ENCODE measurements around the gene KCNJ9.

The KCNJ9 gene

GRCh38 chr1:160082487-160082886 is 1.1 kb downstream of the KCNJ9 start:
- no peak for DNase-seq
- TF ChIP-seq, protein P1, sequence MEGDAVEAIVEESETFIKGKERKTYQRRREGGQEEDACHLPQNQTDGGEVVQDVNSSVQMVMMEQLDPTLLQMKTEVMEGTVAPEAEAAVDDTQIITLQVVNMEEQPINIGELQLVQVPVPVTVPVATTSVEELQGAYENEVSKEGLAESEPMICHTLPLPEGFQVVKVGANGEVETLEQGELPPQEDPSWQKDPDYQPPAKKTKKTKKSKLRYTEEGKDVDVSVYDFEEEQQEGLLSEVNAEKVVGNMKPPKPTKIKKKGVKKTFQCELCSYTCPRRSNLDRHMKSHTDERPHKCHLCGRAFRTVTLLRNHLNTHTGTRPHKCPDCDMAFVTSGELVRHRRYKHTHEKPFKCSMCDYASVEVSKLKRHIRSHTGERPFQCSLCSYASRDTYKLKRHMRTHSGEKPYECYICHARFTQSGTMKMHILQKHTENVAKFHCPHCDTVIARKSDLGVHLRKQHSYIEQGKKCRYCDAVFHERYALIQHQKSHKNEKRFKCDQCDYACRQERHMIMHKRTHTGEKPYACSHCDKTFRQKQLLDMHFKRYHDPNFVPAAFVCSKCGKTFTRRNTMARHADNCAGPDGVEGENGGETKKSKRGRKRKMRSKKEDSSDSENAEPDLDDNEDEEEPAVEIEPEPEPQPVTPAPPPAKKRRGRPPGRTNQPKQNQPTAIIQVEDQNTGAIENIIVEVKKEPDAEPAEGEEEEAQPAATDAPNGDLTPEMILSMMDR (IDR thresholded peaks at IDR 0.05; ENCODE audit: low read depth, low read length), result no peak
- no peak overlapping the region for H3K4me3 ChIP-seq (ENCODE audit: low read depth, low read length)
- peaks cover 74% of the 10 kb centered on the region for H3K27me3 ChIP-seq (ENCODE audit: insufficient read depth, low read depth, severe bottlenecking)
- no peak overlapping the region for H3K27ac ChIP-seq
- no peaks in the 10 kb centered on the region for H3K36me3 ChIP-seq
- H3K9me3 ChIP-seq (ENCODE audit: severe bottlenecking), result no peaks in the 10 kb centered on the region

DNA sequence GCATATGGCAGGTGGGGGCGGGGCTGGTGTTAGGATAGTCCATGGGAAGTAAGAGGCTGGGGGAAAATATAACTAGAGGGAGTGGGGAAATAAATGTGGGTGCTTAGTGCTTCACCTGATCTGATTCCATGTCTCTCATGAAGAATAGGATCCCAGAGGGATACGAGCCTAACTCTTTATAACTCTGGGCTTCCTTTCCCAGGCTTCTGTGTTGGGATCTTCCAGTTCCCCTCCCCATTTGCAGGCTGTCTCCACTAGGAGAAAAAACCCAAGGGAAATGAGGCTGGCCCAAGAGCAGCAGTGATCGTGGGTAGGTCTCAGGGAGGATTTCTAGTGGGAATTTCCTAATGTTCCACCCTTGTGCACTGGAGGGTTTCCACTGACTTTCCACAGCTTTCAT is 1.6 kb downstream of the KCNJ9 start:
- Histone ChIP-seq H3K4me3 (ENCODE audit: low read depth, low read length) (no peak overlapping the region), H3K9me3 (ENCODE audit: severe bottlenecking) (no peaks in the 10 kb centered on the region), H3K36me3 (no peaks in the 10 kb centered on the region), H3K27ac (no peak overlapping the region), H3K27me3 (ENCODE audit: insufficient read depth, low read depth, severe bottlenecking) (peaks cover 74% of the 10 kb centered on the region)
- TF ChIP-seq, protein P1 (IDR thresholded peaks at IDR 0.05; ENCODE audit: low read depth, low read length), result no peak
- DNase-seq, result no peak

DNA sequence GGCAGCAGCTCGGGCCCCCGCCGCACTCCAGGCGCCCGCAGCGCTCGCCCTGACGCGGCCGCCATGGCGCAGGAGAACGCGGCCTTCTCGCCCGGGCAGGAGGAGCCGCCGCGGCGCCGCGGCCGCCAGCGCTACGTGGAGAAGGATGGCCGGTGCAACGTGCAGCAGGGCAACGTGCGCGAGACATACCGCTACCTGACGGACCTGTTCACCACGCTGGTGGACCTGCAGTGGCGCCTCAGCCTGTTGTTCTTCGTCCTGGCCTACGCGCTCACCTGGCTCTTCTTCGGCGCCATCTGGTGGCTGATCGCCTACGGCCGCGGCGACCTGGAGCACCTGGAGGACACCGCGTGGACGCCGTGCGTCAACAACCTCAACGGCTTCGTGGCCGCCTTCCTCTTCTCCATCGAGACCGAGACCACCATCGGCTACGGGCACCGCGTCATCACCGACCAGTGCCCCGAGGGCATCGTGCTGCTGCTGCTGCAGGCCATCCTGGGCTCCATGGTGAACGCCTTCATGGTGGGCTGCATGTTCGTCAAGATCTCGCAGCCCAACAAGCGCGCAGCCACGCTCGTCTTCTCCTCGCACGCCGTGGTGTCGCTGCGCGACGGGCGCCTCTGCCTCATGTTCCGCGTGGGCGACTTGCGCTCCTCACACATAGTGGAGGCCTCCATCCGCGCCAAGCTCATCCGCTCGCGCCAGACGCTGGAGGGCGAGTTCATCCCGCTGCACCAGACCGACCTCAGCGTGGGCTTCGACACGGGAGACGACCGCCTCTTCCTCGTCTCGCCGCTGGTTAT is 2.8 kb downstream of the KCNJ9 start:
- Histone ChIP-seq H3K27me3 (ENCODE audit: insufficient read depth, low read depth, severe bottlenecking) (peaks cover 64% of the 10 kb centered on the region), H3K9me3 (ENCODE audit: severe bottlenecking) (no peaks in the 10 kb centered on the region), H3K4me3 (ENCODE audit: low read depth, low read length) (peak overlapping the region; percentile 42), H3K27ac (no peak overlapping the region), H3K36me3 (no peaks in the 10 kb centered on the region)
- peak; percentile 96 for DNase-seq
- TF ChIP-seq, protein P1 (IDR thresholded peaks at IDR 0.05; ENCODE audit: low read depth, low read length), result peak; percentile 99

DNA sequence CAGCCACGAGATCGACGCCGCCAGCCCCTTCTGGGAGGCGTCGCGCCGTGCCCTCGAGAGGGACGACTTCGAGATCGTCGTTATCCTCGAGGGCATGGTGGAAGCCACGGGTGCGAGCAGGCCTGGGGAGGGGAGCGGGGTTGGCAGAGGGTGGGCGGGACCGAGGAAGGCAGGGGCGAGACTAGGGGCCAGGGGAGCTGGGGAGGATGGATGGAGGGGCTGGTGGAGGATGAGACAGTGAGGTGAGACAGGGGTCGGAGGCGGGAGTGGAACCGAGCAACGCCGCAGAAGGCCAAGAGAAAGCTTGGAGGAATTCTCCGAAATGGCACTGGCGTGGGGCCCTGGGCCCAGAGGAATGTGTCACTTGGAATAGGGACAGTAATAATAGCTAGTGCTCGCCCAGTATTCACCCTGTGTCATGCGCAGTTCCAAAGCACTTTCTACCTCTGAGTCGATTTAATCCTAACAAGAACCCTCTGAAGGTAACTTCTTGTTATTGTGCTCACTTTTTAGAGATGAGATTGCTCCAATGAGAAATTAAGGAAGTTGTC is 3.5 kb downstream of the KCNJ9 start:
- TF ChIP-seq, protein P1 (IDR thresholded peaks at IDR 0.05; ENCODE audit: low read depth, low read length), result no peak
- peaks cover 57% of the 10 kb centered on the region for H3K27me3 ChIP-seq (ENCODE audit: insufficient read depth, low read depth, severe bottlenecking)
- no peak overlapping the region for H3K27ac ChIP-seq
- DNase-seq, result no peak
- H3K9me3 ChIP-seq (ENCODE audit: severe bottlenecking), result no peaks in the 10 kb centered on the region
- H3K36me3 ChIP-seq, result no peaks in the 10 kb centered on the region
- no peak overlapping the region for H3K4me3 ChIP-seq (ENCODE audit: low read depth, low read length)

- no peak overlapping the region for H3K4me3 ChIP-seq (ENCODE audit: low read depth, low read length)
- H3K9me3 ChIP-seq (ENCODE audit: severe bottlenecking), result no peaks in the 10 kb centered on the region
- peak; percentile 95 for DNase-seq
- no peaks in the 10 kb centered on the region for H3K36me3 ChIP-seq
- H3K27me3 ChIP-seq (ENCODE audit: insufficient read depth, low read depth, severe bottlenecking), result peaks cover 47% of the 10 kb centered on the region
- TF ChIP-seq, protein P1 (IDR thresholded peaks at IDR 0.05; ENCODE audit: low read depth, low read length), result peak; percentile 100
- no peak overlapping the region for H3K27ac ChIP-seq
Measured at GRCh38 chr1:160085686-160086455, 4.5 kb downstream of the KCNJ9 start.

Measured in WERI-Rb-1 (cell line).